CD4-positive, alpha-beta T cell treated with Interleukin-6 at 100 ng/mL for 8 hours (primary cell): Measurements from ENCODE around the gene PRTFDC1.
A peak's percentile ranks its signal among the peaks of the same experiment; 100 is the strongest.

Experiments
- DNase-seq: peaks from one replicate; pipeline ENCODE4 v3.0.0-alpha.2; 2020; ENCODE audit warnings: mixed read lengths, low spot score

Gene PRTFDC1

DNA sequence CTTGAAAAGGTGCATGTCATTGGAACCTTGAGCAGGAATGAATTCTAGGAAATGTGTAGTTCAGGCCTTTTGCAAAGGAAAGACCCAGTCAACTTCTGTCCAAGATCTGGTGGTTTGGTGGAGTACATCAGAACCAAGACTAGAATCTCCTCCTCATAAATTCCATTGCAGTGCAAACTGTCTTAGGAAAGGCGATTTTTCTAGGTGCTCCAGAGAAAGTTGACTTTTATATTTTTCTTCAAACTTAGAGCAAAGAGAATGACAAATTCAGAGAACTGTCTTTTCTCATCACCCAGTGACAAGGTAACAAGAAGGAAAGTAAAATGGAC is 50.0 kb downstream of the PRTFDC1 start:
- no peak for DNase-seq

DNA sequence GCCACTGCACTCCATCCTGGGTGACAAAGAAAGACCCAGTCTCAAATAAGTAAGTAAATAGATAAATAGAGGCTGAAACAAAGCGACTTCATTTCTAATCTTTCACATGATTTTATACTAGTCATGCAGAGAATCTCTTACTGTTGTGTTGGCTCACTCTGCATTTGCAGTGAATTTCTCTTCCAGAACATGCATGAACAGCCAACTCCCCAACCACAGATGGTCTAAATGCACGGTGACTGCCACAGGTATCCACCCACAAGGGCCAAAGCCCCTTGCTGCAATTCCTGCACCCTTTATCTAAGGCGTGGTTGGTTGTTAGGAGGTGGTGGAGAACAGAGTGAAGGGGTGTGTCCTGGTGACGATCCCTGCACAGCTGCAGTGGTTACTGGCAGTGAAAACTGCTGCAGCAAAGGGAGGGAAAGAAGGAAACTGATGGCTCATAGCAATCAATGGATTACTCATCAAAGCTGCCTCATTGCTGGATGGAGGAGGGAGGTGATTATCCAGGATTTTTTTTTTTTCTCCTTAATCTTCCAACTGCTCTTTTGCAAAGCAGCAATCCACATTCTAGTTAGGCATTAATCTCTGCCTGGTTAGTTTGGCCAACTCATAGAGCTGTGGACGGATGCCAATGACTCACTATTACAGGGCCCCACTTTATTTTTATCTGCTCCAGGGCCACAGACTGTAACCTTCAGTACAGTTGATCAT is 50.6 kb downstream of the PRTFDC1 start:
- DNase-seq, result no peak

DNA sequence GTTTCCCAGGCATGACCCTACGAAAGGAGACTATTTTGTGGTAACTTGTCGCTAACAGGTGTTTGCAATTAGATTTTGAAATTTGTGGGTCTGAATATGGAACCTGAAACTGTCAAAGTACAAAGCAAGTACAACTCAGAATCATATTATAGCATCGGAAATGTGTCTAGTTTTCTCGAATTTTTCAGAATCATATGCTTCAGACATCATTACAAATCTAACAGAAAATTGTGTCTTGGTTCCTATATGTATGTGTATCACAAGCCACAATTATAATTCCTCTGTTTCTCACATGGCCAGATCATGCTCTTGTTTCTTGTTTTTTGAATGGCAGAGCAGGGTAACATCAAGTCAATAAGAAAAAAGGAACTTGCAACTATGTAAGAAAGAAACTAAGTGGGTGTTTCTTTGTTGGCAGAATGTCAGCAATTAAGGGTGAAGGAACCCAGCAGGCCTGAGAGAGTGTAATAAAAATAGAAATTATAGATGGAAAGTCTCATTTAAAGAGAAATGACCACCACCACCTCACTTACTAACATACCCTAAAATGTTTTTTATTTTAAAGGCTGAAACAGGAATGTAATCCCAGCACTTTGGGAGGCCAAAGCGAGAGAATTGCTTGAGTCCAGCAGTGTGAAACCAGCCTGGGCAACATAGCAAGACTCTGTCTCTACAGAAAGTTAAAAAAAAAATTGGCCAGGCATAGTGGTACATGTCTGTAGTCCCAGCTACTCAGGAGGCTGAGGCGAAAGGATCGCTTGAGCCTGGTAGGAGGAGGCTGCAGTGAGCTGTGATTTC is 51.3 kb downstream of the PRTFDC1 start:
- no peak for DNase-seq

DNA sequence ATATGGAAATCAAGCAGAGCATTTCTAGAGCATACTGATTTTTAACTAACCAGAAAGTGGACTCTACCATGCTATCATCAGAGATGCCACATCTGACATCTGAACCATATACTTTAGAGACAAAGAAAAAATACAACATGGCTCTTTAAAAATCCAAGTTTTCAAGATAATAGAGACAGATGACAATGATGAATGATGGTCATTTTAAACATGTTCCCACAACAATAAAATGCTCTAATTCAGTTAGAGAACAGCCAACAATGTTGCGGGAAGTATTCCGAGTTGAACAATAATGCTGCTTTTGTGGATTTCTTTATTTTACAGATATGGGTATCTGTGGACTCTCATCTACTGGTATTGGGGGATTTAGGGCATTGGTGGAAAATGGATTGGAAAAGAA is 52.8 kb downstream of the PRTFDC1 start:
- no peak for DNase-seq

DNA sequence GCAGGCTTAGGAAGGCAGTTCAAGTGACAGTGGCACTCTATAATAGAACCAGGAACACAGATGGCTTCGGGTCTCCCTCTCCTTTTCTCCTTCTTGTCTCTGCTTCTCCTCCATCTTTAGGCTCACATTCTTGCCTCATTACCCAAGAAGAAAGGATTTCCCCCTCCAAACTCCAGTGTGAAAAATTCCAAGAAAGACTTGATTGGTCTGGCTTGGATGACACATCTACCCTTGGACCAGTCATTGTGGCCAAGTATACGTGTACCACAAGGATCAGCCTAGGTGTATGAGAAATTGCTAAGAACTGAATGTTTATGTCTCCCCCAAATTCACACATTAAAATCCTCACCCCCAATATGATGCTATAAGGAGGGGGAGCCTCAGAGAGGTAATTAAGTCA is 53.9 kb downstream of the PRTFDC1 start:
- DNase-seq, result no peak

DNA sequence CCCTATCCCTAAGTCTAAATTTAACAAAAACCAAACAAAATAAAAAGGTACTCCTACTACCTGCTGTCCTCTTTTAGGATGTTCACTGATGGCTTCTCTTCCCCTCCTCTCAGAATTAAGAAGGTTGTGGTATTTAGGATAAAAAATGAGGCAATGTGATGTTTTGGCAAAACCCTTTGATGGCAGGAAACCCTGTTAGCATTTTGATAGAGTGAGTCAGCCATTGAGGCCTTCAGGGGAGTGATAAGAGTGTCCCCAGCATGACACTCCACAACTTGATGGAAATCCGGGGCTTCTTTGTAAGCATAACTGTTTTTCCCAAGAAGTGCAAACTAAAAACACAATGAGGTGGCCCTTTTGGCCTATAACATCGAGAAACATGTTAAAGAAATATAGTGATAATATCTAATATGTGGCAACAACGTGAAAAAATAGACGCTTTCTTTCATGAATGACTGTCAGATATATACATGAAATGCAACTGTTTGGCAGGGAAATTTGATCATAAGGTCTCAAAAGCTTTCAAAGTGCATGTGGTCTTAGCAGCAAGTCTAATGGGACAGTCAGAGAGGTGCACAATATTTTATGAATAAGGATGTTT is 55.0 kb downstream of the PRTFDC1 start:
- peak; percentile 53 for DNase-seq

DNA sequence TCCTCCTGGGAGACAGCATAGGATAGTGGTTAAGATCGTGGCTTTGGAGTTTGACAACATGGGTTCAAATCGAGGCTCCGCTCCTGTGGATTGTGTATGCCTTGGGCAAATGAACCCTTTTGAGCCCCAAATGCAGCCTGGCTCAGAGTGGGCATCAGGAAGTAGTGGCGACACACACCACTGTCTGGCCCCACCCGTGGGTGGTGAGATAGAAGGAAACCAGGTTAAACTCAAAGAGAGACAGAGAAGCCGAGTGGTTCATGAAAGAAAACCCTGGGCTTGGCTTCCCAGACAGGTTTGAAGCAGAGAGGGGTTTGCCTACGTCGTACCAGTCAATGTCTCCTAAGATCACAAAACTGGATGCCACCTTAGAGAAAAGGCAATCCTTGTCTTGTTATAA is 57.7 kb downstream of the PRTFDC1 start:
- DNase-seq, result peak; percentile 39

DNA sequence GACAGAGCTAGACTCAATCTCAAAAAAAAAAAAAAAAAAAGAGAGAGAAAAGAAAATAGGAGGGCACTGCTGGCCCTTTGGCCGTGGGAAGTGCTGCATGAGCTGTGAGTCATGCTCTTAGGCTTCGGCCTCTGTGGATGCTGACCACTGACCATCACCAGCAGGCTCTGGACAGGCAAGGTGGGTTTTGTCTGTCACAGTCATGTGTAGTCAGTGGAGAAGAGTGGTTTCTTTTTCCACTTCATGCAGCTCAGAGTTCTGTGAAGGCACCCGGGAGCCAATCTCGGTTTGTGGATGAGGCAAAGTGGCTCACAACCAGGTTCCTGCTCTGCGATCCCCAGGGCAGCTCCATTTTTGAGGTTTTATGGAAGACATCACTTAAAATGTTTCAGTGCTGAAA is 58.1 kb downstream of the PRTFDC1 start:
- no peak for DNase-seq

DNA sequence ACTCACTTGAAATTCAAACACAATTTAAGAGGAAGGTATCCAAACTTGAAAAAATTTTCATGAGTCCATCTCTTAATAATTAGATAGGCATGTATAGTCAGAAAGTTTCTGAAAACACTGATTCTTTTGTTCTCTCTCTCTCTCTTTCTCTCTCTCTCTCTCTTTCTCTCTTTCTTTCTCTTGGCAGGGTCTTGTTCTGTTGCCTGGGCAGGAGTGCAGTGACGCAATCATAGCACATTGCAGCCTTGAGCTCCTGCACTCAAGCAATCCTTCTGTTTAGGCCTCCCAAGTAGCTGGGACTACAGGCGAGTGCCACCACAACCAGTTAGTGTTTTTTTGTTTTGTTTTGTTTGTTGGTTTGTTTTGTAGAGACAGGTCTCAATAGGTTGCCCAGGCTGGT is 59.3 kb downstream of the PRTFDC1 start:
- DNase-seq, result no peak

DNA sequence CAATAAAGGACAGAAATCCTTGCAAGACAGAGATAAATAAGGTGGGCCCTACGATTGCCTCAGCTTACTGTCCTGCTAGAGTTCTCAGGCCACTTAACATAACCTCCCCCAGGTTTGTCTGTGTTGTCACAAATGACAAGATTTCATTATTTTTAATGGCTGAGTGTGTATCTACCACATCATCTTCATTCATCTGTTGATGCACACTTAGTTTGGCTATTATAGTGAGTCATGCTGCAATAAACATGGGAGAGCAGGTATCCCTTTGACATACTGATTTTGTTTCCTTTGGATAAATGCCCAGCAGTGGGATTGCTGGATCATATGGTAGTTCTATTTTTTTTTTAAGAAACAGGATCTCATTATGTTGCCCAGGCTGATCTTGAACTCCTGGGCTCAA is 60.6 kb downstream of the PRTFDC1 start:
- DNase-seq, result no peak

DNA sequence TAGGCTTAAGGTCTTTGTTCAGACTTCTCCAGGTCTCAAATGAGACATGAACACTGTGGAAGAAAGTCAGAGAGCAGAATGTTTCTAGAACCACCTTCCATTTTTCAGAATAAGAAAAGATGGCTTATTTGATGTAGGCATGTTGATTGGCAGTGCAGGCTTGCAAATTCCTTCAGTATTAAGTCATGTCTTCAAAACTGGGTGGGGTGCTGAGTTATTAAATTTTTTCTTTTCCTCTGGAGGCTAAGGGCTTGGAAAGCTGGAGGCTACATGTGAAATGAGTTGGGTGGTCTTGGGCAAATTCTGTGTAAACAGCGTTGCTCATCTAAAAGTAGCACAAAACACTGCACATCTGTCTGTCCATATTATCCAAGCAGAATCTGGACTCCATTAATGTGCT is 62.8 kb downstream of the PRTFDC1 start:
- no peak for DNase-seq

DNA sequence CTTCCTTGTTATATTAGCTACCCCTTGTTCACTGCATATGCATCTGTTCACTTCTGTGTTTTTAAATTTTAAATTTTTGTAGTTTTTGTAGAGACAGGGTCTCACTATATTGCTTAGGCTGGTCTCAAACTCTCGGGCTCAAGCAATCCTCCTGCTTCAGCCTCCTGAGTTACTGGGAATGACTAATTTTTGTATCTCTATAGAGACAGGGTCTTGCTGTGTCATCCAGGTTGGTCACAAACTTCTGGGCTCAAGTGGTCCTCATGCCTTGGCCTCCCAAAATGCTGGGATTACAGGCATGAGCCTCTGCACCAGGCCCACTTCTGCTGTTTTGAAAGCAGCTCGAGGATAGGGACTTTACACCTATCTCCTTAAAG is 64.6 kb downstream of the PRTFDC1 start:
- no peak for DNase-seq

DNA sequence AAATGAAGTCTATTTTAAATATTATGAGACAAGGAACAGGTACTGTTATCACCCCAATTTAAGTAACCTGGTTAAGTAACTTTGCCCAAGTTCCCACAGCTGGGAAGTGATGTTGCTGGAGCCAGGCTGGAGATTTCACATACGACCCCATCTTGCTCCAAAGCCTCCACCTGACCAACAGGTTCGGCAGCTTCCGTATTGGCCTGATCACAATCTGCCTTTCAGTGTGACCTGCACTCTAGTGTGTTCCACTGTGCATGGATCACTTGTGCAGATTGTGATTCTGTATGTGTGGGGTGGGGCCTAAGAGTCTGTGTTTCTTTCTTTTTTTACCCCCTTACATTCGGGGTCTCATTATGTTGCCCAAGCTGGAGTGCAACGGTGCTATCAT is 66.1 kb downstream of the PRTFDC1 start:
- DNase-seq, result no peak

DNA sequence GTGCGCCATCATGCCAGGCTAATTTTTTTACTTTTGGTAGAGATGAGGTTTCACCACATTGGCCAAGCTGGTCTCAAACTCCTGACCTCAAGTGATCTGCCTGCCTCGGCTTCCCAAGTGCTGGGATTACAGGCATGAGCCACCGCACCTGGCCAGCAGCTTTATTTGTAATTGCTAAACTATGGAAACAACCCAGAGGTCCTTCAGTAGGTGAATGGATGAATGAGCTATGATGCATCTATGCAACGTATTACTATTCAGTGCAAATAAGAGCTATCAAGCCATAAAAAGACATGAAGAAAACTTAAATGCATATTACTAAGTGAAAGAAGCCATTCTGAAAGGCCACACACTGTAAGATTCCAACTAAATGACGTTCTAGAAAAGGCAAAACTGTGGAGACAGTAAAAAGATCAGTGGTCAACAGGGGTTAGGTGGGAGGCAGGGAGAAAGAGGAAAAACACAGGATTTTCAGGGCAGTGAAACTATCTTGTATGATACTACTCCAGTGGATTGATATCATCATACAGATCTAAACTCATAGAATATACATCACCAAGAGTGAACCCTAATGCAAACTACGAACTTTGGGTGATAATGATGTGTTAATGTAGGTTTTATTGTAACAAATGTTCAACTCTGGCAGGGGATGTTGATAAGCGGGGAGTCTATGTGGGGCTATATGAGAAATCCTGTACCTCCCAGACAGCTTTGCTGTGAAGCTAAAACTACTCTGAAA is 66.7 kb downstream of the PRTFDC1 start:
- DNase-seq, result no peak

DNA sequence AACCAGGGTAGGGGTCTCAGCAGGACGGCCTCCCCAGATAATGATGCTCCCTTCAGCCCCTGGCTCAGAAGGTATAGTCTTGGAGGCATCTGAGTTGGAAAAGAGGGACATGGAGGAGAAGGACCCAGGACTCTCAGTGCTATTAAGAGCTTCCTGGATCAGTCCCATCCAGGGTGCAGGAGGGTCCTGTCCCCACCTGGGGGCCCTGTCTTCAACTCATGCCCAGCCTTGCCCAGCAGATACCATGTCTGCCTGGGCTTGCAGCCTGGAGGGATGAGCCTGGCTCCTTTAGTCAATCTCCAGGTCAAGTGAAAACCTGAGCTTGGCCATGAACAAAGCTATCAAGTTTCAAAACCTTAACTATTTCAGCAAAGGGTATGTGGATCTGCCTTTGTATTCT is 67.6 kb downstream of the PRTFDC1 start:
- no peak for DNase-seq

DNA sequence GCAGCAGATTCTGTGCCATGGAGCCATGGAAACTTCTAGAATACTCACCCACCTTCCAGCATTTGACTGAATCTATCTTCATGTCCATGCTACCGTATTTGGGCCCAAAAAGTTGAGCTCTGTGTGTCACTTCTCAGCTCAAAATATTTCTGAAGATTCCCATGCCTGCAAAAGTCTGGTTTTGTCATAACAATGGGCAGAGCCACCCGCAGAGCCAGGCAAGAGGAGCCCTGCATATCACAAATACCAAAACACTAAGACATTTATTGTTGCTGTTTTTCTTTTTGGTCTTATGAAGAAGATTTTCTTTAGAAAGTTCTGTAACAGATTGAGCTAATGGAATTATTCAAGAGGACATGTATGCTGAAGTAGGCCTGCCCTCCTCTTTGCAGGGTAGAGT is 68.1 kb downstream of the PRTFDC1 start:
- no peak for DNase-seq

DNA sequence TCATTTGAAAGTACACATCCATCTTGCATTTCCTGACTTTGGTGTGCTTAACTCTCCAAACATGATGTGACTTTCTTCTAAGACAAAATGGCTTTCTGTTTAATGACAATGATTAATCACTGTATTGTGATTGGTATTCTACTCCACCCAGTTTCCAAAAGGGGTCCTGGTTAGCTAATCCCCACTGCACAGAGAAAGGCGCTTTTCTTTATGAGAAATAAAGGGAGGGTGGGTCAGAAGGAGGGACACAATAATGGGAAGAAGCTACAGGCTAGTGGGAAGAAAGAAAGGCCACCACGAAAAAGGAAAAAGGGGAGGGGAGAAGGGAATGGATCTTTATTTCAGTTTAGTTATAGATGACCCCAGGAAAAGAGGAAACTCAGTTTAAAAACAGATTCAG is 69.2 kb downstream of the PRTFDC1 start:
- DNase-seq, result no peak

DNA sequence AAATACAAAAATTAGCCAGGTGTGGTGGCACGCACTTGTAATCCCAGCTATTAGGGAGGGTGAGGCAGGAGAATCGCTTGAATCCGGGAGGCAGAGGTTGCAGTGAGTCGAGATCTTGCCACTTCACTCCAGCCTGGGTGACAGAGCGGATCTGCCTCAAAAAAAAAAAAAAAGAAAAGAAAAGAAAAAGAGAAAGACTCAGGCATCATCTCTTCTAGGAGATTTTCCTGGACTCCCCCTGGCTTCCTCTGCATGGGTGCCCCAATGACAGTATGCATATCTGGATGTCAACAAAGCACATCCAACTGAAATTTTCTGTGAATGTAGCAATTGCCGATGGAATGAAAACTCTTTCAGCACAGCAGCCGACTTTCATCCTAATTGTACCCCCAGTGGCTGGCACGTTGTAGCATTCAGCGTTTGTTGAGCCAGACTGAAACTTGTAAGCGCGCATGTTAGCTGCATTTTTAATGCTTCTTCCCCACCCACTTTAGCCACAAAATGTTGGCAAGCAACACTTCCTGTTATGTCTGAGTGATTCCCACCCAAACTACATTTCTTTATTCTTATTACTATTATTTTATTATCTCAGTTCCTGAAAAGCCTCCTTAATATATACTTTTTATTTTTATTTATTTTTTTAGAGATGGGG is 70.2 kb downstream of the PRTFDC1 start:
- peak; percentile 73 for DNase-seq

DNA sequence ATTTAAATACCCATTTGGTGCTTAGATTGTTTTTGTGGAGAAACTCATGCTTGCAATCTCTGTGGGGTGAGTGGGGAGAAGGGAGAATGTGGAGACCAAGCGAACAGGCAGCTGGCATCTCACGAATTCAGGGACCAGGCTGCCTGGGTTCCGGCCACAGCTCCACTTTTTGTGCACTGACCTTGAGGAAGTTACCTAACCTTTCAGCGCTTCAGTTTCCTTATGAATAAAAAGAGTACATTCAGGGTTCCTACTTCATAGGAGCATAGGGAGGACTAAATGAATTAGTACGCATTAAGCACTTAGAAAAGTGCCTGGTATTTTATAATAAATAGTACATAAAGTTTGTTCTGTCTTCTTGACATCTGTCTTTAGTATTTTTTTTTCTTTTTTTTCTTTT is 72.5 kb downstream of the PRTFDC1 start:
- no peak for DNase-seq

DNA sequence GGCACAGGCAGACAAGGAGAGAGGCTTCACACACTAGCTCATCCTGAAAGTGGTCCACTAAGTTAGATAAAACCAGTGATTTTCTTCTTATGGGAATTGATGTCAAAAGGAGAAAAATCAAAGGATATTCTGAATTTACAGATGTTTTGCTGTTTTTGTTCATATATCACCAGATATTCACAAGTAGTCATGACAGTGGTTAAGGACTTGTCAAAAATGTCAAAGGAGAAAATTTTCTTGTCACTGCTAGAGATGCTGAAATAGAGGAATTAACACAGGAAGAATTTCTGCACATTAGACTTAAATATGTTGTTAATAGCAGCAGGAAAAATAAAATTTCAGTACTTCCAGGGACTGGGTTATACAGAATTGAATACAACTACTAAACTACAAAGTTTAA is 78.3 kb downstream of the PRTFDC1 start:
- no peak for DNase-seq

DNA sequence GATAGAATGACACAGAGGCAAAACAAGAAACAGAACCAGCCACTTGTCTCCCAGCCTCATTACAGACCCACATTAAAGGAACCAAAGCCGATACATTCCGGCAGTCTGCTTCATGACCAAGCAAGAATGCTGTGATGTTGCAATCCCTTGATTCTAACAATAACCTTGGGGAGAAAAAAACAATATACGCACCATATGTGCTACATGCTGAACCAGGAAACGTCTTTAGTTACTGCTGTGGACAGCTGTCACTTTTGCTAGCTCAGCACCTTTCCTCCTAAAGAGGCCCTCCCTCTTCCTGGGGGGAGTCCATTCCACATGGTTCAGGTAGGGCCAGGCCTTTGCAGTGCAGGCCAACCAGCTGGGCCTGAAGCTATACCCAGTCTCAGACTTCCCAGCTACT is 79.1 kb downstream of the PRTFDC1 start:
- no peak for DNase-seq

DNA sequence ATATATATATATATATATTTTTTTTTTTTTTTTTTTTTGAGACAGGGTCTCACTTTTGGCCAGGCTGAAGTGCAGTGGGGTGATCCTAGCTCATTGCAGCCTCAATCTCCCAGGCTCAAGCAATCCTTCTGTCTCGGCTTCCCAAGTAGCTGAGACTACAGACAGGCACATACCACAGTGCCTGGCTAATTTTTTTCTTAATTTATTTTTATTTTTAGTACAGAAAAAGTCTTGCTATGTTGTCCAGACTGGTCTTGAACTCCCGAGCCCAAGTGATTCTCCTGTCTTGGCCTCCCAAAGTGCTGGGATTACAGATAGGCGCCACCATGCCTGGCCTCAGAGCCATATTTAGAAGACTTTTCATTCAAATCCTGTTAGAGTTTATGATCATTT is 79.6 kb downstream of the PRTFDC1 start:
- DNase-seq, result no peak
